Neural progenitor cell (in vitro differentiated cells): Measurements from ENCODE around the gene FAM83F.

Experiments
- EZH2 ChIP-seq: fragments of 200-600 bp; sonication (generic); IDR thresholded peaks from 2 replicates; pipeline ENCODE4 v1.6.1; 2017; ENCODE audit warnings: antibody characterized with exemption, mild to moderate bottlenecking, moderate library complexity
- TF ChIP-seq, protein P1 (sequence below): fragments of 200-600 bp; sonication (generic); IDR thresholded peaks from 2 replicates; pipeline ENCODE4 v1.5.1; 2017; ENCODE audit warnings: antibody characterized with exemption, mild to moderate bottlenecking

DNA sequence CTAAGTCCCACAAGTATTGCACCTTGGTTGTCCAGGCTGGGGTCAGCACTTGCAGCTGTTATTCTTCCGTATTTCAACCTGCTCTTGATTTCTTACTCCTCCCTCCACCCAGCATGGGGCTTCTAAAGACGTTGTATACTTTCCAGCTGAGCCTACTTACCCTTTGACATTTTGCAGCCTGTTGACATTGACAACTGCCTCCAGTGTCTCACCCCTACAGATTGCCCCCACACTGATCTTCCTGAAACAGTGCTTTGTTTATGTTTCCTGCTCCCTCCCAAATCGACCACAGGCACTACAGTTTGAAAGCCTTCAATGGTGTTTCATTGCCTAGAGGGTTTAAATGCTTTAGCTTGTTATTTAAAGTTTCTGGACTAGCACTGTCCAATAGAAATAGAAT is 56.6 kb downstream of the FAM83F start:
- TF ChIP-seq, protein P1, sequence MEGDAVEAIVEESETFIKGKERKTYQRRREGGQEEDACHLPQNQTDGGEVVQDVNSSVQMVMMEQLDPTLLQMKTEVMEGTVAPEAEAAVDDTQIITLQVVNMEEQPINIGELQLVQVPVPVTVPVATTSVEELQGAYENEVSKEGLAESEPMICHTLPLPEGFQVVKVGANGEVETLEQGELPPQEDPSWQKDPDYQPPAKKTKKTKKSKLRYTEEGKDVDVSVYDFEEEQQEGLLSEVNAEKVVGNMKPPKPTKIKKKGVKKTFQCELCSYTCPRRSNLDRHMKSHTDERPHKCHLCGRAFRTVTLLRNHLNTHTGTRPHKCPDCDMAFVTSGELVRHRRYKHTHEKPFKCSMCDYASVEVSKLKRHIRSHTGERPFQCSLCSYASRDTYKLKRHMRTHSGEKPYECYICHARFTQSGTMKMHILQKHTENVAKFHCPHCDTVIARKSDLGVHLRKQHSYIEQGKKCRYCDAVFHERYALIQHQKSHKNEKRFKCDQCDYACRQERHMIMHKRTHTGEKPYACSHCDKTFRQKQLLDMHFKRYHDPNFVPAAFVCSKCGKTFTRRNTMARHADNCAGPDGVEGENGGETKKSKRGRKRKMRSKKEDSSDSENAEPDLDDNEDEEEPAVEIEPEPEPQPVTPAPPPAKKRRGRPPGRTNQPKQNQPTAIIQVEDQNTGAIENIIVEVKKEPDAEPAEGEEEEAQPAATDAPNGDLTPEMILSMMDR = no peak
- TF ChIP-seq EZH2 = no peak
